OCI-LY7 (cell line): ENCODE data around the gene PRSS56. TPM values are rescaled to one million over a fixed set of nuclear protein-coding genes. Genes with fewer than 3 reads are reported as not detected.

Experiments
- BruUV-seq: library from RNA; stranded (reverse); fragments of 400-500 nt; replicated peaks from 2 replicates; lab custom pipeline; 2021; lab: Mats Ljungman, UMichigan
- CTCF ChIA-PET: fragments of 300-600 bp; sonication (Branson Sonifier 250); formaldehyde crosslinking; loops from one replicate; lab custom pipeline; 2022; ENCODE audit warnings: antibody characterized with exemption; ENCODE audit not compliant: unreplicated experiment; lab: Charles Lee
- POLR2A ChIA-PET: fragments of 300-600 bp; sonication (Branson Sonifier 250); formaldehyde crosslinking; loops from one replicate; lab custom pipeline; 2022; ENCODE audit warnings: antibody characterized with exemption; lab: Charles Lee
- DNase-seq: peaks from one replicate; pipeline ENCODE4 v3.0.0-alpha.2; 2015; ENCODE audit warnings: low spot score
- H2AFZ ChIP-seq: fragments of 200-600 bp; sonication (generic), shearing (Covaris generic); 2 replicates; pipeline ENCODE4 v1.6.1; 2014; ENCODE audit warnings: mild to moderate bottlenecking, antibody characterized with exemption, low read length, moderate library complexity
- H3K27ac ChIP-seq: fragments of 200-600 bp; sonication (generic); 2 replicates; pipeline ENCODE4 v1.5.1; 2014; ENCODE audit warnings: mixed run types, low read depth, mild to moderate bottlenecking, moderate library complexity, low read length, inconsistent platforms; ENCODE audit not compliant: poor library complexity, severe bottlenecking
- H3K36me3 ChIP-seq: fragments of 200-600 bp; sonication (generic); 2 replicates; pipeline ENCODE4 v1.6.1; 2014; ENCODE audit warnings: mild to moderate bottlenecking, antibody characterized with exemption, low read length, moderate library complexity, mixed read lengths; ENCODE audit not compliant: insufficient read depth
- H3K4me1 ChIP-seq: fragments of 200-600 bp; sonication (generic); 2 replicates; pipeline ENCODE4 v1.5.1; 2014; ENCODE audit warnings: mild to moderate bottlenecking, low read length; ENCODE audit not compliant: insufficient read depth, poor library complexity, severe bottlenecking
- H3K4me2 ChIP-seq: fragments of 200-600 bp; sonication (generic); 2 replicates; pipeline ENCODE4 v1.6.1; 2014; ENCODE audit warnings: mild to moderate bottlenecking, low read length
- H3K4me3 ChIP-seq: fragments of 200-600 bp; sonication (generic); 2 replicates; pipeline ENCODE4 v1.5.1; 2014; ENCODE audit warnings: mild to moderate bottlenecking, low read depth, low read length; ENCODE audit not compliant: poor library complexity, severe bottlenecking
- H3K79me2 ChIP-seq: fragments of 200-600 bp; sonication (generic); 2 replicates; pipeline ENCODE4 v1.6.1; 2016; ENCODE audit warnings: low read depth, mild to moderate bottlenecking, low read length, moderate library complexity, mixed read lengths; ENCODE audit not compliant: insufficient read depth
- H3K9me2 ChIP-seq: fragments of 200-600 bp; sonication (generic); 2 replicates; pipeline ENCODE4 v1.6.1; 2016; ENCODE audit warnings: mild to moderate bottlenecking, low read length, mixed read lengths; ENCODE audit not compliant: insufficient read depth
- H3K9me3 ChIP-seq: fragments of 200-600 bp; sonication (generic); 2 replicates; pipeline ENCODE4 v1.6.1; 2014; ENCODE audit warnings: mild to moderate bottlenecking, mixed run types, low read length, mixed read lengths
- H4K20me1 ChIP-seq: fragments of 200-600 bp; sonication (generic); 2 replicates; pipeline ENCODE4 v1.6.1; 2014; ENCODE audit warnings: mild to moderate bottlenecking, antibody characterized with exemption, low read length, moderate library complexity, mixed read lengths; ENCODE audit not compliant: insufficient read depth
- CTCF ChIP-seq: fragments of 200-600 bp; sonication (generic); conservative IDR thresholded peaks from 2 replicates; pipeline ENCODE4 v1.5.1; 2014; ENCODE audit warnings: mild to moderate bottlenecking, antibody characterized with exemption, low read length, moderate library complexity, mixed read lengths
- EZH2phosphoT487 ChIP-seq: fragments of 200-600 bp; sonication (generic); IDR thresholded peaks from 2 replicates; pipeline ENCODE4 v1.6.1; 2018; ENCODE audit warnings: low read depth, borderline replicate concordance, mild to moderate bottlenecking, mixed run types, antibody characterized with exemption, low read length, moderate library complexity, mixed read lengths
- intact Hi-C: fragments of 100-400 bp; cut with micrococcal nuclease; formaldehyde crosslinking; loops from one replicate; pipeline ENCODE4 v1.10.0; 2022; ENCODE audit not compliant: unreplicated experiment
- total RNA-seq, 2 experiments: library from RNA; depleted of rRNA in 1 of 2; stranded (reverse); fragments of >200 nt in 1 of 2; shearing (Covaris generic) in 1 of 2; gene quantifications; 2 replicates each; pipeline ENCODE4 v1.2.3, GENCODE V29; 2014 to 2022

The PRSS56 gene
- total RNA-seq, 2 experiments from 2014 or later = not detected

DNA sequence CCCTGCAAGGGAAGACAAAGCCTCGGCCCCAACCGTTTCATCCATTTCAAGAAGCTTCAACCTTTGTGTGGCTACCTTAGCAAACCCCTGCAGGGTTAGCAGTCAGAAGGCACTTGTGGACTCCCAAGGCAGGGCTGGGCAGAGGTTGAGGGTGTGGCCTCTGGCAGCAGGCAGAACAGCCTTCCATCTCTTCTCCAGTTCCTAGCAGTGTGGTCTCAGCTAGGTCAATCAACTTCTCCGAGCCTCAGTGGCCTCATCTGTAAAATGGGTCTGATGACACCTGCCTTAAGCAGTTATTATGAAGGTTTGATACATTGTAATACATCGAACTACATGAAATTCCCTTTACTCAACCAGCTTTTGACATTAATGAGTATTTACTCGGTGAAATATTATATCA, 6.8 kb upstream of the PRSS56 start:
- Histone ChIP-seq H3K4me1 (no peaks in the 10 kb centered on the region), H3K4me3 (no peak overlapping the region), H2AFZ (no peak overlapping the region), H4K20me1 (no peaks in the 10 kb centered on the region), H3K36me3 (no peaks in the 10 kb centered on the region), H3K79me2 (no peaks in the 10 kb centered on the region), H3K9me3 (no peaks in the 10 kb centered on the region), H3K4me2 (no peak overlapping the region), H3K9me2 (no peaks in the 10 kb centered on the region), H3K27ac (no peak overlapping the region)
- ChIA-PET CTCF (interaction anchor here (0.6 kb wide), 1 partner anchor 74 kb away, joined by 4 read pairs; no protein-coding TSS in a partner anchor), POLR2A (interaction anchor here (0.5 kb wide), 1 partner anchor 87 kb away, joined by 4 read pairs; no protein-coding TSS in a partner anchor)
- BruUV-seq = no TSS peak
- intact Hi-C loops = no loop called here
- TF ChIP-seq EZH2phosphoT487 = no peak
- no peak for DNase-seq

GRCh38 chr2:232515639-232516038, 4.5 kb upstream of the PRSS56 start:
- no TSS peak for BruUV-seq
- CTCF ChIA-PET = interaction anchor here (0.9 kb wide), 1 partner anchor 72 kb away, joined by 3 read pairs; no protein-coding TSS in a partner anchor
- POLR2A ChIA-PET = interaction anchor here (0.7 kb wide), 1 partner anchor 22 kb away, joined by 6 read pairs; no protein-coding TSS in a partner anchor
- H3K9me2 ChIP-seq = no peaks in the 10 kb centered on the region
- H3K4me3 ChIP-seq = no peak overlapping the region
- H3K9me3 ChIP-seq = no peaks in the 10 kb centered on the region
- H3K79me2 ChIP-seq = no peaks in the 10 kb centered on the region
- no peak overlapping the region for H3K27ac ChIP-seq
- no peaks in the 10 kb centered on the region for H4K20me1 ChIP-seq
- H3K4me2 ChIP-seq = no peak overlapping the region
- no peak for DNase-seq
- TF ChIP-seq EZH2phosphoT487 (no peak), CTCF (no peak)
- no peak overlapping the region for H2AFZ ChIP-seq
- H3K36me3 ChIP-seq = no peaks in the 10 kb centered on the region
- no peaks in the 10 kb centered on the region for H3K4me1 ChIP-seq
- intact Hi-C loops = no loop called here

- Histone ChIP-seq H3K79me2 (no peaks in the 10 kb centered on the region), H3K9me3 (no peaks in the 10 kb centered on the region), H2AFZ (no peak overlapping the region), H3K4me3 (no peak overlapping the region), H3K9me2 (no peaks in the 10 kb centered on the region), H3K4me2 (no peak overlapping the region), H3K27ac (no peak overlapping the region), H3K4me1 (no peaks in the 10 kb centered on the region), H4K20me1 (no peaks in the 10 kb centered on the region), H3K36me3 (no peaks in the 10 kb centered on the region)
- ChIA-PET POLR2A (interaction anchor here (0.6 kb wide), 1 partner anchor 146 kb away, joined by 4 read pairs; no protein-coding TSS in a partner anchor), CTCF (interaction anchor here (0.7 kb wide), 1 partner anchor 938 kb away, joined by 3 read pairs; no protein-coding TSS in a partner anchor)
- BruUV-seq = no TSS peak
- TF ChIP-seq EZH2phosphoT487 = no peak
- no peak for TF ChIP-seq CTCF
- intact Hi-C loops = no loop called here
- no peak for DNase-seq
Observed at GRCh38 chr2:232516551-232516950, 3.6 kb upstream of the PRSS56 start.
